Measurements from ENCODE around the gene SIPA1L2. TPM values are rescaled to one million over a fixed set of nuclear protein-coding genes. Genes with fewer than 3 reads are reported as not detected.
A peak's percentile ranks its signal among the peaks of the same experiment; 100 is the strongest.

SIPA1L2 gene
- total and polyA plus RNA-seq, 12 donors, result 20.3 to 141 (median 97.6) TPM

GRCh38 chr1:232622981-232623380 lies 7.0 kb downstream of the SIPA1L2 start:
- H3K27ac ChIP-seq, result peak overlapping the region in 9 of 10 donors; percentile 16 to 84 (median 53)
- DNase-seq, result no peak
- WGBS, 2 donors, result 50 to 59% methylated on average over 8 of the region's 8 CpGs
- intact Hi-C loops (cut with DNase I), result loop anchor here in 9 of 10 donors (5.0 to 10.0 kb wide), 18 partner anchors 36 to 868 kb away; no protein-coding TSS in a partner anchor
- H3K9me3 ChIP-seq, result no peaks in the 10 kb centered on the region
- no peaks in the 10 kb centered on the region for H3K27me3 ChIP-seq
- TF ChIP-seq, protein P1, sequence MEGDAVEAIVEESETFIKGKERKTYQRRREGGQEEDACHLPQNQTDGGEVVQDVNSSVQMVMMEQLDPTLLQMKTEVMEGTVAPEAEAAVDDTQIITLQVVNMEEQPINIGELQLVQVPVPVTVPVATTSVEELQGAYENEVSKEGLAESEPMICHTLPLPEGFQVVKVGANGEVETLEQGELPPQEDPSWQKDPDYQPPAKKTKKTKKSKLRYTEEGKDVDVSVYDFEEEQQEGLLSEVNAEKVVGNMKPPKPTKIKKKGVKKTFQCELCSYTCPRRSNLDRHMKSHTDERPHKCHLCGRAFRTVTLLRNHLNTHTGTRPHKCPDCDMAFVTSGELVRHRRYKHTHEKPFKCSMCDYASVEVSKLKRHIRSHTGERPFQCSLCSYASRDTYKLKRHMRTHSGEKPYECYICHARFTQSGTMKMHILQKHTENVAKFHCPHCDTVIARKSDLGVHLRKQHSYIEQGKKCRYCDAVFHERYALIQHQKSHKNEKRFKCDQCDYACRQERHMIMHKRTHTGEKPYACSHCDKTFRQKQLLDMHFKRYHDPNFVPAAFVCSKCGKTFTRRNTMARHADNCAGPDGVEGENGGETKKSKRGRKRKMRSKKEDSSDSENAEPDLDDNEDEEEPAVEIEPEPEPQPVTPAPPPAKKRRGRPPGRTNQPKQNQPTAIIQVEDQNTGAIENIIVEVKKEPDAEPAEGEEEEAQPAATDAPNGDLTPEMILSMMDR (IDR thresholded peaks at IDR 0.05), result no peak
- peak in 5 of 8 donors; percentile 30 to 43 (median 36) for ATAC-seq
- H3K4me1 ChIP-seq, result peaks cover 6 to 100% (median 76%) of the 10 kb centered on the region in 9 donors
- no peaks in the 10 kb centered on the region for H3K36me3 ChIP-seq
- H3K4me3 ChIP-seq, result no peak overlapping the region

GRCh38 chr1:232622378-232622777 lies 7.6 kb downstream of the SIPA1L2 start:
- Histone ChIP-seq H3K4me3 (no peak overlapping the region), H3K9me3 (no peaks in the 10 kb centered on the region), H3K27ac (peak overlapping the region in 9 of 10 donors; percentile 16 to 84 (median 53)), H3K36me3 (no peaks in the 10 kb centered on the region), H3K27me3 (no peaks in the 10 kb centered on the region), H3K4me1 (peaks cover 4 to 100% (median 77%) of the 10 kb centered on the region in 9 donors)
- ATAC-seq (no peak), DNase-seq (no peak)
- 51 to 54% methylated on average over 2 of the region's 2 CpGs for WGBS, 2 donors
- intact Hi-C loops (cut with DNase I), result loop anchor here in 9 of 10 donors (5.0 to 10.0 kb wide), 18 partner anchors 35 to 868 kb away; no protein-coding TSS in a partner anchor
- TF ChIP-seq, protein P1 (IDR thresholded peaks at IDR 0.05), result no peak

GRCh38 chr1:232621050-232621449 lies 8.9 kb downstream of the SIPA1L2 start:
- Histone ChIP-seq H3K27ac (peak overlapping the region; percentile 24 to 86 (median 78)), H3K36me3 (no peaks in the 10 kb centered on the region), H3K27me3 (no peaks in the 10 kb centered on the region), H3K9me3 (no peaks in the 10 kb centered on the region), H3K4me1 (peaks cover 4 to 100% (median 76%) of the 10 kb centered on the region in 9 donors), H3K4me3 (no peak overlapping the region)
- TF ChIP-seq, protein P1 (IDR thresholded peaks at IDR 0.05), result no peak
- DNase-seq, result no peak
- intact Hi-C loops (cut with DNase I), result loop anchor here in 9 of 10 donors (2.0 to 10.0 kb wide), 19 partner anchors 34 to 866 kb away; no protein-coding TSS in a partner anchor
- 57 to 62% methylated on average over 3 of the region's 3 CpGs for WGBS, 2 donors
- no peak for ATAC-seq

DNA sequence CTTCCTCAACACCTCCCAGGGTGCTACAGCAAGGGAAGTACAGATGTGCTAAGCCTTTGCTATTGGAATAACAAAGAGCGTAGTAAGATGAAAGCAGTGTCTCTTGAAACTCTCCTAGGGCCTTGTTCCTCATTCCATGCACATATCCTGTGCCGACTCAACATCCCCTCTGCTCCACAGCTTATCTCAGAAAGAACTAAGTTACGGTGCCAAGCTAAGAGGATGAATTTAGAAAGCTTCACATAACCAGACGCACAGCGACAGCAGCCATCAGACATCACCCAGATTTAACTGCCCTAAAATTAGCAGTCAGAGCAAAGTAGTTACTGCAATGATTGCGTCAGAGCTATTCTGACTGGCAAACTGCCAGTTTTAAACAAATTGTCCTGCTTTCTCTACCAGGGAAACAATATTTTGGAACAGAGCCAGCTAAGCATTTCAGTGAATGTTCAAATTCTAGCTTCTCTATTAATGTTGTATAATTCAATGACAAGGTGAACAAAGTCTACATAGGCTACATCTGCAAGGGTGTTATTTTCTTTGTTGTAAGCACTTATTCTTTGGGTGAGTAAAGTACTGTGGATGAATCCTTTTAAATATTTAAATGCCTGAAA lies 9.5 kb downstream of the SIPA1L2 start:
- 5 to 6% methylated on average over 6 of the region's 6 CpGs for WGBS, 2 donors

More for the DNA sequence above, 9.5 kb downstream of the SIPA1L2 start:
- Histone ChIP-seq H3K36me3 (no peaks in the 10 kb centered on the region), H3K27ac (peak overlapping the region; percentile 29 to 86 (median 78)), H3K9me3 (no peaks in the 10 kb centered on the region), H3K27me3 (no peaks in the 10 kb centered on the region), H3K4me3 (peak overlapping the region in 4 of 10 donors; percentile 16 to 28 (median 21)), H3K4me1 (peaks cover 4 to 100% (median 80%) of the 10 kb centered on the region in 9 donors)
- DNase-seq (peak in 1 of 2 donors; percentile 87), ATAC-seq (peak; percentile 87 to 95 (median 92))
- intact Hi-C loops (cut with DNase I), result loop anchor here in 9 of 10 donors (2.0 to 10.0 kb wide), 19 partner anchors 33 to 866 kb away; no protein-coding TSS in a partner anchor
- TF ChIP-seq, protein P1 (IDR thresholded peaks at IDR 0.05), result no peak
